ENCODE results near the gene IDE. TPM values are rescaled to one million over a fixed set of nuclear protein-coding genes. Genes with fewer than 3 reads are reported as not detected.

IDE gene
- total and polyA plus RNA-seq, 10 of the 15 experiments (the other 5 are each of a cell fraction or from before 2014, with no cell fraction given): 11.6 to 54.5 (median 33.6) TPM

GRCh38 chr10:92517034-92517655 is 56.7 kb downstream of the IDE start:
- H3K4me3 ChIP-seq: no peak overlapping the region
- H3K27me3 ChIP-seq (replicated peaks in 1 of 2; ENCODE audit: control insufficient read depth in 2 of 2, insufficient read depth in 2 of 2, low read length in 1 of 2): no peaks in the 10 kb centered on the region
- no peaks in the 10 kb centered on the region for H3K79me2 ChIP-seq (ENCODE audit: control insufficient read depth, insufficient read depth, low read length)
- no peak overlapping the region for H3K4me2 ChIP-seq (ENCODE audit: control insufficient read depth, insufficient read depth)
- WGBS (ENCODE audit: insufficient coverage, insufficient replicate concordance, low lambda C conversion rate, missing lambda C conversion rate): 45% methylated on average over 3 of the region's 3 CpGs
- intact Hi-C loops (cut with micrococcal nuclease; ENCODE audit: unreplicated experiment): loop anchor here (1.0 to 10.0 kb wide), 2 partner anchors 57 to 128 kb away; partner anchors contain the start of gene IDE
- in situ Hi-C loops (cut with MboI): loop anchor here (5.0 kb wide), 1 partner anchor 55 kb away; the partner anchor contains the start of gene IDE
- peaks cover 0 to 2% of the 10 kb centered on the region in 2 experiments; a peak in 1 of 4 replicates for H3K36me3 ChIP-seq (ENCODE audit: control insufficient read depth in 2 of 2, insufficient read depth in 2 of 2, low read length in 1 of 2)
- ATAC-seq: peak; percentile 100
- peak overlapping the region; percentile 47; the same call in 1 of the 2 replicates for H2AFZ ChIP-seq (ENCODE audit: control insufficient read depth, low read depth, low read length)
- SMC1A ChIA-PET (ENCODE audit: uncharacterized antibody, unreplicated experiment): interaction anchor here (0.7 to 7.1 kb wide), 17 partner anchors 10 to 1180 kb away, joined by 3 to 106 read pairs (median 3); partner anchors contain the start of gene IDE
- POLR2A ChIA-PET: interaction anchor here (0.6 to 0.9 kb wide), 4 partner anchors 55 to 1266 kb away, joined by 3 to 4 read pairs (median 3); no protein-coding TSS in a partner anchor
- FAIRE-seq: peak; percentile 88
- H4K20me1 ChIP-seq (ENCODE audit: control insufficient read depth, insufficient read depth): no peaks in the 10 kb centered on the region
- peak; percentile 38 for DNase-seq (ENCODE audit: low read depth, low spot score)
- no TSS peak for BruUV-seq (replicated peaks)
- no peaks in the 10 kb centered on the region for H3K9me3 ChIP-seq (replicated peaks; ENCODE audit: control insufficient read depth, insufficient read depth, low read length)
- H3K9ac ChIP-seq (ENCODE audit: control insufficient read depth, insufficient read depth, low read length): no peak overlapping the region
- H3K27ac ChIP-seq (ENCODE audit: control insufficient read depth, insufficient read depth): no peak overlapping the region
- H3K4me1 ChIP-seq (ENCODE audit: control insufficient read depth, insufficient read depth, low read length): no peaks in the 10 kb centered on the region
- RAD21 ChIA-PET (ENCODE audit: unreplicated experiment): interaction anchor here (0.6 to 4.3 kb wide), 6 partner anchors 8 to 429 kb away, joined by 3 to 69 read pairs (median 3); partner anchors contain the start of gene IDE
- CTCF ChIA-PET: interaction anchor here (0.5 to 5.1 kb wide), 31 partner anchors 9 to 700 kb away, joined by 3 to 179 read pairs (median 4); partner anchors contain the start of gene IDE
- TF ChIP-seq RAD21 (IDR thresholded peaks at IDR 0.05; ENCODE audit: insufficient read depth, low read depth, low read length): peak; percentile 76
- no peak for TF ChIP-seq SMAD5 (IDR thresholded peaks at IDR 0.05; ENCODE audit: low read depth)
- no peak for TF ChIP-seq SRF (IDR thresholded peaks at IDR 0.05; ENCODE audit: low read depth in 2 of 2, low read length in 2 of 2)
- no peak for TF ChIP-seq MTA2 (IDR thresholded peaks at IDR 0.05; ENCODE audit: low read depth)
- TF ChIP-seq ZNF274 (IDR thresholded peaks at IDR 0.05; ENCODE audit: insufficient read depth, insufficient read length): no peak
- no peak for TF ChIP-seq EZH2 (IDR thresholded peaks at IDR 0.05; ENCODE audit: borderline replicate concordance, control insufficient read depth, low read depth, low read length)
- no peak for TF ChIP-seq LARP7 (IDR thresholded peaks at IDR 0.05)
- TF ChIP-seq IKZF1 (conservative IDR thresholded peaks at IDR 0.05): no peak
- TF ChIP-seq ZBTB40 (IDR thresholded peaks at IDR 0.05; ENCODE audit: borderline replicate concordance): no peak
- TF ChIP-seq USF1 (IDR thresholded peaks at IDR 0.05; ENCODE audit: borderline replicate concordance, extremely low read length, insufficient read depth, low read depth, low read length): no peak
- TF ChIP-seq RB1 (IDR thresholded peaks at IDR 0.05; ENCODE audit: borderline replicate concordance): peak; percentile 45; the same call in 1 of the 2 replicates
- no peak for TF ChIP-seq POLR2AphosphoS2 (IDR thresholded peaks at IDR 0.05; ENCODE audit: low read depth, low read length)
- no peak for TF ChIP-seq ESRRA (IDR thresholded peaks at IDR 0.05; ENCODE audit: low read length)
- TF ChIP-seq RAD51 (IDR thresholded peaks at IDR 0.05): no peak
- TF ChIP-seq CREB1 (IDR thresholded peaks at IDR 0.05; ENCODE audit: low read depth): no peak
- TF ChIP-seq SMARCA5 (IDR thresholded peaks at IDR 0.05): peak; percentile 60; the same call in 1 of the 2 replicates
- TF ChIP-seq YY1 (IDR thresholded peaks at IDR 0.05; ENCODE audit: low read depth, low read length): 0 out of 2 replicates have a peak, but pooled peaks have one; percentile 52

Measured in GM12878 (cell line).